Gastrocnemius medialis (tissue), 4 donors: ENCODE measurements around the gene SLC43A3. TPM values are rescaled to one million over a fixed set of nuclear protein-coding genes. Genes with fewer than 3 reads are reported as not detected.

ENCODE experiments used
- ATAC-seq, 2 donors: fragments of 150-250 bp; one replicate each; pipeline ENCODE4 v1.9.1; 2016
- DNase-seq, 2 donors: peaks; one replicate each; pipeline ENCODE4 v3.0.0-alpha.2; 2019
- H3K27ac ChIP-seq, 4 donors: fragments of 200-600 bp; sonication (generic); 1 replicate in 1 of 4; 2 replicates in 3 of 4; pipeline ENCODE4 v1.5.1; 2016 to 2018; ENCODE audit warnings: mild to moderate bottlenecking in 2 of 4, moderate library complexity in 1 of 4
- H3K27me3 ChIP-seq, 3 donors: fragments of 200-600 bp; sonication (generic) in 2 of 3; 1 replicate in 1 of 3; 2 replicates in 2 of 3; pipeline versions ENCODE4 v1.5.1 to v1.6.0; 2016 to 2019; ENCODE audit warnings: mild to moderate bottlenecking in 1 of 3, moderate library complexity in 1 of 3
- H3K36me3 ChIP-seq, 2 donors: fragments of 200-600 bp; sonication (generic) in 1 of 2; one replicate each; pipeline ENCODE4 v1.5.1; 2017 to 2018
- H3K4me1 ChIP-seq, 2 donors: fragments of 200-600 bp; sonication (generic) in 1 of 2; one replicate each; pipeline ENCODE4 v1.5.1; 2016 to 2017; ENCODE audit warnings: mild to moderate bottlenecking in 2 of 2
- H3K4me3 ChIP-seq, 4 donors: fragments of 200-600 bp; sonication (generic) in 3 of 4; 1 replicate in 1 of 4; 2 replicates in 3 of 4; pipeline ENCODE4 v1.5.1; 2016 to 2019; ENCODE audit warnings: mild to moderate bottlenecking in 2 of 4
- H3K9me3 ChIP-seq, 3 donors: fragments of 200-600 bp; sonication (generic) in 2 of 3; 1 replicate in 1 of 3; 2 replicates in 2 of 3; pipeline ENCODE4 v1.5.1; 2016 to 2019
- POLR2A ChIP-seq, 2 donors: fragments of 450-650 bp; IDR thresholded peaks; one replicate each; pipeline ENCODE4 v1.6.1; 2017; ENCODE audit warnings: antibody characterized with exemption in 2 of 2, mild to moderate bottlenecking in 2 of 2, moderate library complexity in 2 of 2
- in situ Hi-C, 4 donors: fragments of 200-750 bp; cut with MboI; loops; one replicate each; pipeline versions ENCODE4 v1.15.0 to v1.8.0; 2017; ENCODE audit warnings: low sequenced_read_pairs in 4 of 4
- intact Hi-C: fragments of 100-400 bp; cut with DNase I; formaldehyde crosslinking; loops from one replicate; pipeline ENCODE4 v1.15.1; 2023; ENCODE audit warnings: low total_unique reads
- total RNA-seq, 4 donors: library from RNA; depleted of rRNA; stranded (reverse); fragments of >200 nt; gene quantifications; one replicate each; pipeline versions ENCODE4 v1.1.0 to v1.2.3, GENCODE V29; 2016
- TF ChIP-seq, protein P1 (sequence below), 5 experiments: fragments of 450-650 bp in 3 of 5; fragments of 200-600 bp in 2 of 5; sonication (generic) in 2 of 5; IDR thresholded peaks in 4 of 5; conservative IDR thresholded peaks in 1 of 5; 1 replicate in 4 of 5; 2 replicates in 1 of 5; pipeline ENCODE4 v1.5.1; 2016 to 2019; ENCODE audit warnings: antibody characterized with exemption in 5 of 5, mild to moderate bottlenecking in 3 of 5, moderate library complexity in 3 of 5

Gene SLC43A3
- total RNA-seq, 4 donors from 2014 or later = 13.9 to 22.5 (median 20.3) TPM

DNA sequence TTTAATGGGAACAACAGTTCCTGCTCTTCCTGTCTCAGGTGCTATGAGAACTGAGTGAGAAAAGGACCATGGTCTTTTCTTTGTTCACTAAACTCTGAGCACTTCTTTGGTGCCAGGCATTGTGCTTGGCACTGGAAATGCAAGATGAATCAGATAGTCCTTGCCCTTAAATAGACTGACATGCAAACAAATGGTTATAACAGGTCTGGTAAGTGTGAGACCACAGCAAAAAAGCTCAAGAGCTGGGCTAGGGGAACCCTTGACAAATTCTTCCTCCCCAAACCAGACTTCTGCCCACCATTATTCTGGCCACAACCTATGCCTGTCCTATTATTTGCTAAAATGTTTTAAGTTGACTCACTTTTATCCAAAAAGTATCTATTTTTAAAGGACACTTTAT lies 5.1 kb downstream of the SLC43A3 start:
- Histone ChIP-seq H3K27ac (no peak overlapping the region), H3K9me3 (no peaks in the 10 kb centered on the region), H3K4me3 (no peak overlapping the region), H3K4me1 (peaks cover 23 to 29% of the 10 kb centered on the region in 2 donors), H3K27me3 (peaks cover 0 to 3% (median 0%) of the 10 kb centered on the region in 3 donors), H3K36me3 (peaks cover 0 to 12% of the 10 kb centered on the region in 2 donors)
- ATAC-seq (no peak), DNase-seq (no peak)
- in situ Hi-C loops (no loop called here), intact Hi-C loops (no loop called here)
- no peak for TF ChIP-seq POLR2A (IDR thresholded peaks at IDR 0.05)
- TF ChIP-seq, protein P1, sequence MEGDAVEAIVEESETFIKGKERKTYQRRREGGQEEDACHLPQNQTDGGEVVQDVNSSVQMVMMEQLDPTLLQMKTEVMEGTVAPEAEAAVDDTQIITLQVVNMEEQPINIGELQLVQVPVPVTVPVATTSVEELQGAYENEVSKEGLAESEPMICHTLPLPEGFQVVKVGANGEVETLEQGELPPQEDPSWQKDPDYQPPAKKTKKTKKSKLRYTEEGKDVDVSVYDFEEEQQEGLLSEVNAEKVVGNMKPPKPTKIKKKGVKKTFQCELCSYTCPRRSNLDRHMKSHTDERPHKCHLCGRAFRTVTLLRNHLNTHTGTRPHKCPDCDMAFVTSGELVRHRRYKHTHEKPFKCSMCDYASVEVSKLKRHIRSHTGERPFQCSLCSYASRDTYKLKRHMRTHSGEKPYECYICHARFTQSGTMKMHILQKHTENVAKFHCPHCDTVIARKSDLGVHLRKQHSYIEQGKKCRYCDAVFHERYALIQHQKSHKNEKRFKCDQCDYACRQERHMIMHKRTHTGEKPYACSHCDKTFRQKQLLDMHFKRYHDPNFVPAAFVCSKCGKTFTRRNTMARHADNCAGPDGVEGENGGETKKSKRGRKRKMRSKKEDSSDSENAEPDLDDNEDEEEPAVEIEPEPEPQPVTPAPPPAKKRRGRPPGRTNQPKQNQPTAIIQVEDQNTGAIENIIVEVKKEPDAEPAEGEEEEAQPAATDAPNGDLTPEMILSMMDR (IDR thresholded peaks at IDR 0.05 in 4 of 5, conservative IDR thresholded peaks at IDR 0.05 in 1 of 5) = no peak

DNA sequence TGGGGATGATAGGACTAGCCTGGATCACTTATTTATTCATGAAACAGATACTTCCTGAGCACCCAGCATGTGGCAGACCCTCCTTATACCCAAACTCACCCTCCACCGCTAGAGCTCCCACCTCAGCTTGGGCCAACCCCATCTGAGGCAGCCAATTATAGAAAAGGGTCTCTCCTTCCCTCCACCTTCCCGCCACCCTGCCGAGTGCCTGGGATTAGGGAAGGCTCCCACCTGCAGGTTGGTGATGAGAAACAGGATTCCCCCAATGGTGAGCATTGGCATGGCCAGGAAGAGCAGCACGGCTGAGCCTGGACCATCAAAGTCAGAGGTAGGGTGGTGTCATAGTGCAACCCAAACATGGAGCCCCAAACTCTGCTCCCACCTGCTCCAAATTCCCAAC lies 5.9 kb downstream of the SLC43A3 start:
- TF ChIP-seq, protein P1 (IDR thresholded peaks at IDR 0.05 in 4 of 5, conservative IDR thresholded peaks at IDR 0.05 in 1 of 5) = no peak
- TF ChIP-seq POLR2A (IDR thresholded peaks at IDR 0.05) = no peak
- no peak overlapping the region for H3K4me3 ChIP-seq
- no peak overlapping the region for H3K27ac ChIP-seq
- H3K36me3 ChIP-seq = peaks cover 0 to 12% of the 10 kb centered on the region in 2 donors
- peaks cover 0 to 3% (median 0%) of the 10 kb centered on the region in 3 donors for H3K27me3 ChIP-seq
- intact Hi-C loops (no loop called here), in situ Hi-C loops (no loop called here)
- ATAC-seq (no peak), DNase-seq (no peak)
- H3K4me1 ChIP-seq = peaks cover 16 to 23% of the 10 kb centered on the region in 2 donors
- no peaks in the 10 kb centered on the region for H3K9me3 ChIP-seq

DNA sequence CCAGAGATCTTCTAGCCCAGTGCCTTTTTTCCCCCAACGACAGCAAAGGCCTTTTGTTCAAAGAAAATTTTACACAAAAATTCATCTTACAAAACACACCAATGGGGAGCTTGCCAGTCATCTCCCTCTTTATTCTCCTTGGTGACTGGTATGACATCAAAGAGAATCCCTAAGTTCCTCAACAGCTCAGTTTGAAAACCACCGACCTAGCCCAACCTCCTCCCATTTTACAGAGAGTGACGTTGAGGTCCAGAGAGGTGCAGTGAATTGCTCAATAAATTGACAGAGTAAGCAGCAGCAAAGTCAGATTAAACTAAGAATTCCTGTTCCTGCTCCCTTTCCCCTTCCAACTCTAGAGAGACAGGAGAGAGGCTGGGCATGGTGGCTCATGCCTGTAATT lies 7.8 kb downstream of the SLC43A3 start:
- H3K27ac ChIP-seq = no peak overlapping the region
- H3K4me3 ChIP-seq = no peak overlapping the region
- TF ChIP-seq, protein P1 (IDR thresholded peaks at IDR 0.05 in 4 of 5, conservative IDR thresholded peaks at IDR 0.05 in 1 of 5) = no peak
- TF ChIP-seq POLR2A (IDR thresholded peaks at IDR 0.05) = no peak
- no peaks in the 10 kb centered on the region for H3K9me3 ChIP-seq
- DNase-seq (no peak), ATAC-seq (no peak)
- peaks cover 0 to 17% of the 10 kb centered on the region in 2 donors for H3K36me3 ChIP-seq
- intact Hi-C loops = no loop called here
- peaks cover 5 to 6% of the 10 kb centered on the region in 2 donors for H3K4me1 ChIP-seq
- in situ Hi-C loops = no loop called here
- H3K27me3 ChIP-seq = no peaks in the 10 kb centered on the region

DNA sequence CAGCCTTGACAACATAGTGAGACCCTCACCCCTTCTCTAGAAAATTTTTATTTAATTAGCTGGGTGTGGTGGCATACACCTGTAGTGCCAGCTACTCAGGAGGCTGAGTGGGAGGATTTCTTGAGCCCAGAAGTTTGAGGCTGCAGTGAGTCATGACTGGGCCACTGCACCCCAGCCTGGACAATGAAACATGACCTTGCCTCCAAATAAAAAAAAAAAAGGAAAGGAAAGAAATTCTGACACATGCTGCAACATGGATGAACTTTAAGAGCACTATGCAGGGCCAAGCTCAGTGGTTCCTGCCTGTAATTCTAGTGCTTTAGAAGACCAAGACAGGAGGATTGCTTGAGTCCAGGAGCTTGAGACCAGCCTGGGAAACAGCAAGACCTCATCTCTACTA lies 8.8 kb downstream of the SLC43A3 start:
- intact Hi-C loops (no loop called here), in situ Hi-C loops (no loop called here)
- H3K4me1 ChIP-seq = peaks cover 0 to 2% of the 10 kb centered on the region in 2 donors
- no peak for ATAC-seq
- no peak for DNase-seq
- TF ChIP-seq, protein P1 (IDR thresholded peaks at IDR 0.05 in 4 of 5, conservative IDR thresholded peaks at IDR 0.05 in 1 of 5) = no peak
- no peak for TF ChIP-seq POLR2A (IDR thresholded peaks at IDR 0.05)
- no peaks in the 10 kb centered on the region for H3K27me3 ChIP-seq
- H3K4me3 ChIP-seq = no peak overlapping the region
- no peaks in the 10 kb centered on the region for H3K9me3 ChIP-seq
- no peak overlapping the region for H3K27ac ChIP-seq
- peaks cover 0 to 24% of the 10 kb centered on the region in 2 donors for H3K36me3 ChIP-seq

DNA sequence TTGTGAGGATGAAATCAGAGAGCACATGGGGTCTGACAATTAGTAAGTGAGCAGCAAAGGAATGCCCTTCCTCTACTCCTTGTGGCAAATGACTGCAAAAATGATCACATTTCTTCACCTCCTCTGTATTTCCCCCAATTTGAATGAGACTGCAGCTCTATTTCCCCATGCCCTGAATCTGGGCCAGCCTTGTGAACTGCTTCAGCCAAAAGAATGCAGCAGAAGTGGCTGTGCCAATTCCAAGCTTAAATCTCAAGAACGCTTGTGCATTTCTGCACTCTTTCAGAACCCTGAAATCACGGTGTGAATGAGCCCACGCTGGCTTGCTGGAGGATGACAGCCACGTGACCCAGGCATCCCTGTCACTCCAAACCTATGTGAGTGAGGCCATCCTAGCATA lies 9.9 kb downstream of the SLC43A3 start:
- TF ChIP-seq, protein P1 (IDR thresholded peaks at IDR 0.05 in 4 of 5, conservative IDR thresholded peaks at IDR 0.05 in 1 of 5) = no peak
- TF ChIP-seq POLR2A (IDR thresholded peaks at IDR 0.05) = no peak
- intact Hi-C loops = no loop called here
- Histone ChIP-seq H3K27ac (no peak overlapping the region), H3K36me3 (peaks cover 0 to 24% of the 10 kb centered on the region in 2 donors), H3K27me3 (no peaks in the 10 kb centered on the region), H3K9me3 (no peaks in the 10 kb centered on the region), H3K4me3 (no peak overlapping the region), H3K4me1 (peaks cover 0 to 5% of the 10 kb centered on the region in 2 donors)
- ATAC-seq = peak in 1 of 2 donors; percentile 21
- DNase-seq = peak in 1 of 2 donors; percentile 23
- in situ Hi-C loops = no loop called here
